ENCODE results near the gene ADAM33.

ADAM33 gene

GRCh38 chr20:3697588-3698305, 15.9 kb upstream of the ADAM33 start:
- H3K79me2 ChIP-seq (ENCODE audit: control insufficient read depth, insufficient read depth, low read length, unreplicated experiment), result no peaks in the 10 kb centered on the region
- no peak overlapping the region for H3K4me3 ChIP-seq (ENCODE audit: low read depth, low read length)
- H3K4me1 ChIP-seq (ENCODE audit: control insufficient read depth, insufficient read depth, low read length, unreplicated experiment), result no peaks in the 10 kb centered on the region
- H3K27me3 ChIP-seq (ENCODE audit: insufficient read depth, low read length), result 0 out of 2 replicates have a peak, but pooled peaks cover 3% of the 10 kb centered on the region
- H3K36me3 ChIP-seq (ENCODE audit: insufficient read depth, low read length), result no peaks in the 10 kb centered on the region
- no peak overlapping the region for H2AFZ ChIP-seq (ENCODE audit: low read length, unreplicated experiment)
- no peak overlapping the region for H3K27ac ChIP-seq (ENCODE audit: low read depth, low read length)

DNA sequence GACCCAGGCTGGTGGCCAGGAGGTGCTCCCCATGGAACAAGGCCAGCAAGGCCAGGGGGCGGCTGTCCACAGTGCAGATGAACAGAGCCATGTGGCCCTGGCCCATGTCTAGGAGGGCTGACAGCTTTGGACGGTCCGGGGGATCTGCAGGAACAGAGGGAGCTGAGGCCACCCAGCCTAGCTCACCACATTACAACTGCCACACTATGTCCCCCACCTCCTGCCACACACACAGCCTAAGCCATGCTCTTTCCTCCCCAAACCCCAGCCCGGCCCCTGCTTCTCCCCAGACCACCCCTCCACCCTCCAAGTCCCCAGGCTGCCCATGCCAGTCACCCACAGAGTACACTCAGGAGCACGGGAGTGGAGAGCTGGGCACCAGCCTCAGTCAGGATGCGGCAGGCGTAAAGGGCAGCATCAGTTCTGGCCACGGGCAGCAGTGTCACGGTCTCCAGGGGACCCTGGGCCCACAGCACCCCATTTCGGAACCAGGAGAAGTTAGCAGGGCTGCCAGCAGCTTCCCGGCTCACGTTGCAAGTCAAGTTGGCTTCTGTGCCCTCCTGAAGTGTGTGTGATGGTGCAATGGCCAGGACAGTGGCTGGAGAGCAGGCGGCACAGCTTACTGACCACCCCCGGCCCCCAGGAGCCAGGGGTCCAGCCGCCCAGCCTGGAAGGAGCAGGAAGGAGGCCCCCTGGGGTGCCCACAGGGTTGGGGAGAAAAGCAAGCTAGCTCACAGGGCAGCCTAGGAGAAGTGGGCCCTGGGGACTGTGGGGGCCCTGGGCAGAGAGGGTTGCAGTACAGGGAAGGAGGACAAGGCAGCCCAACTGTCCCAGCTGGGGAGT, 15.2 kb upstream of the ADAM33 start:
- Histone ChIP-seq H3K36me3 (ENCODE audit: insufficient read depth, low read length) (no peaks in the 10 kb centered on the region), H2AFZ (ENCODE audit: low read length, unreplicated experiment) (no peak overlapping the region), H3K27me3 (ENCODE audit: insufficient read depth, low read length) (0 out of 2 replicates have a peak, but pooled peaks cover 3% of the 10 kb centered on the region), H3K79me2 (ENCODE audit: control insufficient read depth, insufficient read depth, low read length, unreplicated experiment) (no peaks in the 10 kb centered on the region), H3K4me3 (ENCODE audit: low read depth, low read length) (no peak overlapping the region), H3K27ac (ENCODE audit: low read depth, low read length) (no peak overlapping the region), H3K4me1 (ENCODE audit: control insufficient read depth, insufficient read depth, low read length, unreplicated experiment) (no peaks in the 10 kb centered on the region)

DNA sequence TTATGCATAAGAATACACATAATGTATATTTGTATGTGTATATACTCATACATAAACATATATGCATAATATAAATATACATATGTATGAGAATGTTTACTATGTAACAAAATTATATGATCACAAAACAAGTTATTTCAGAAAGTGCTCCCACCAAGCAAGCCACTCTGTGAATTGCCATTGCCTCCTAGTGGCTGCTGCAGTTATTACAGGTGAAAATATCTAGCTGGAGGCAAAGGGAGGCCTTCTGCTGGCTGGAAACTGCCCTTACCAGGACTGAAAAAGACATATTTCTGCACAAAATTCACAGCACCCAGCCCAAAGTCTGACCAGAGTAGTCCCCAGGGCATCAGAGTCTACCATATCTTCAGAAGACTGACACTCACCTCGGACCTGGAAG, 14.4 kb upstream of the ADAM33 start:
- Histone ChIP-seq H3K4me3 (ENCODE audit: low read depth, low read length) (no peak overlapping the region), H3K27me3 (ENCODE audit: insufficient read depth, low read length) (0 out of 2 replicates have a peak, but pooled peaks cover 3% of the 10 kb centered on the region), H2AFZ (ENCODE audit: low read length, unreplicated experiment) (no peak overlapping the region), H3K27ac (ENCODE audit: low read depth, low read length) (no peak overlapping the region), H3K36me3 (ENCODE audit: insufficient read depth, low read length) (no peaks in the 10 kb centered on the region), H3K79me2 (ENCODE audit: control insufficient read depth, insufficient read depth, low read length, unreplicated experiment) (no peaks in the 10 kb centered on the region), H3K4me1 (ENCODE audit: control insufficient read depth, insufficient read depth, low read length, unreplicated experiment) (no peaks in the 10 kb centered on the region)

GRCh38 chr20:3694864-3695263, 13.1 kb upstream of the ADAM33 start:
- H2AFZ ChIP-seq (ENCODE audit: low read length, unreplicated experiment), result no peak overlapping the region
- no peak overlapping the region for H3K4me3 ChIP-seq (ENCODE audit: low read depth, low read length)
- H3K79me2 ChIP-seq (ENCODE audit: control insufficient read depth, insufficient read depth, low read length, unreplicated experiment), result no peaks in the 10 kb centered on the region
- no peaks in the 10 kb centered on the region for H3K4me1 ChIP-seq (ENCODE audit: control insufficient read depth, insufficient read depth, low read length, unreplicated experiment)
- no peaks in the 10 kb centered on the region for H3K36me3 ChIP-seq (ENCODE audit: insufficient read depth, low read length)
- 0 out of 2 replicates have a peak, but pooled peaks cover 3% of the 10 kb centered on the region for H3K27me3 ChIP-seq (ENCODE audit: insufficient read depth, low read length)
- H3K27ac ChIP-seq (ENCODE audit: low read depth, low read length), result no peak overlapping the region

- H3K27me3 ChIP-seq (ENCODE audit: insufficient read depth, low read length), result 0 out of 2 replicates have a peak, but pooled peaks cover 2% of the 10 kb centered on the region
- no peak overlapping the region for H2AFZ ChIP-seq (ENCODE audit: low read length, unreplicated experiment)
These were observed 11.6 kb upstream of the ADAM33 start for GRCh38 chr20:3693376-3693775.

GRCh38 chr20:3692706-3693294, 11.0 kb upstream of the ADAM33 start:
- Histone ChIP-seq H3K4me3 (ENCODE audit: low read depth, low read length) (no peak overlapping the region), H3K4me1 (ENCODE audit: control insufficient read depth, insufficient read depth, low read length, unreplicated experiment) (no peaks in the 10 kb centered on the region), H2AFZ (ENCODE audit: low read length, unreplicated experiment) (no peak overlapping the region), H3K27ac (ENCODE audit: low read depth, low read length) (no peak overlapping the region), H3K27me3 (ENCODE audit: insufficient read depth, low read length) (no peaks in the 10 kb centered on the region), H3K36me3 (ENCODE audit: insufficient read depth, low read length) (no peaks in the 10 kb centered on the region), H3K79me2 (ENCODE audit: control insufficient read depth, insufficient read depth, low read length, unreplicated experiment) (no peaks in the 10 kb centered on the region)

More at GRCh38 chr20:3693376-3693775, 11.6 kb upstream of the ADAM33 start:
- H3K4me3 ChIP-seq (ENCODE audit: low read depth, low read length), result no peak overlapping the region
- no peaks in the 10 kb centered on the region for H3K4me1 ChIP-seq (ENCODE audit: control insufficient read depth, insufficient read depth, low read length, unreplicated experiment)
- no peaks in the 10 kb centered on the region for H3K79me2 ChIP-seq (ENCODE audit: control insufficient read depth, insufficient read depth, low read length, unreplicated experiment)
- H3K27ac ChIP-seq (ENCODE audit: low read depth, low read length), result no peak overlapping the region
- H3K36me3 ChIP-seq (ENCODE audit: insufficient read depth, low read length), result no peaks in the 10 kb centered on the region

DNA sequence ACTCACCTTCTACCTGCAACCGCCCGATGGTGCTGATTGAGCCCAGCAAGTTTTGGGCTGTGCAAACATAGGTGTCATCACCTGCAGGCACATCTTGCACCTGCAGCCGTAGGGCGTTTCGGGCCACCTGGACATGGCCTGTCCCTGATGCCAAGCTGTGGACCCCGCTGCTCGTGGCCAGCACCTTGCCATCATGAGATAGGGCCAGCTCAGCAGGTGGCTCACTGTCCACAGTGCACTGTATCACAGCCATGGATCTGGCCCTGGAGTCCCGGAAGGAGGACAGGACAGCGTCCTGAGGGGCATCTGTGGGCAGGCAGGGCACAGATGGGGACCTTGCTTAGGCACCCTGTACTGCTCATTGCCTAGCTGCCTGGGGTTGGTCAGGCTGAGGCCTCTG, 10.1 kb upstream of the ADAM33 start:
- Histone ChIP-seq H3K79me2 (ENCODE audit: control insufficient read depth, insufficient read depth, low read length, unreplicated experiment) (no peaks in the 10 kb centered on the region), H3K27ac (ENCODE audit: low read depth, low read length) (no peak overlapping the region), H3K4me3 (ENCODE audit: low read depth, low read length) (no peak overlapping the region), H3K36me3 (ENCODE audit: insufficient read depth, low read length) (no peaks in the 10 kb centered on the region), H3K27me3 (ENCODE audit: insufficient read depth, low read length) (no peaks in the 10 kb centered on the region), H2AFZ (ENCODE audit: low read length, unreplicated experiment) (no peak overlapping the region), H3K4me1 (ENCODE audit: control insufficient read depth, insufficient read depth, low read length, unreplicated experiment) (peaks cover 6% of the 10 kb centered on the region)

- Histone ChIP-seq H3K4me3 (ENCODE audit: low read depth, low read length) (no peak overlapping the region), H3K27ac (ENCODE audit: low read depth, low read length) (no peak overlapping the region), H3K27me3 (ENCODE audit: insufficient read depth, low read length) (no peaks in the 10 kb centered on the region), H3K4me1 (ENCODE audit: control insufficient read depth, insufficient read depth, low read length, unreplicated experiment) (peaks cover 11% of the 10 kb centered on the region), H2AFZ (ENCODE audit: low read length, unreplicated experiment) (no peak overlapping the region), H3K36me3 (ENCODE audit: insufficient read depth, low read length) (no peaks in the 10 kb centered on the region), H3K79me2 (ENCODE audit: control insufficient read depth, insufficient read depth, low read length, unreplicated experiment) (no peaks in the 10 kb centered on the region)
These were observed 9.5 kb upstream of the ADAM33 start for GRCh38 chr20:3691306-3691705.

GRCh38 chr20:3690413-3690812, 8.6 kb upstream of the ADAM33 start:
- peaks cover 11% of the 10 kb centered on the region for H3K4me1 ChIP-seq (ENCODE audit: control insufficient read depth, insufficient read depth, low read length, unreplicated experiment)
- no peaks in the 10 kb centered on the region for H3K79me2 ChIP-seq (ENCODE audit: control insufficient read depth, insufficient read depth, low read length, unreplicated experiment)
- no peaks in the 10 kb centered on the region for H3K27me3 ChIP-seq (ENCODE audit: insufficient read depth, low read length)
- no peak overlapping the region for H2AFZ ChIP-seq (ENCODE audit: low read length, unreplicated experiment)
- H3K27ac ChIP-seq (ENCODE audit: low read depth, low read length), result no peak overlapping the region
- H3K4me3 ChIP-seq (ENCODE audit: low read depth, low read length), result no peak overlapping the region
- no peaks in the 10 kb centered on the region for H3K36me3 ChIP-seq (ENCODE audit: insufficient read depth, low read length)

- Histone ChIP-seq H3K27me3 (ENCODE audit: insufficient read depth, low read length) (no peaks in the 10 kb centered on the region), H3K4me1 (ENCODE audit: control insufficient read depth, insufficient read depth, low read length, unreplicated experiment) (peaks cover 11% of the 10 kb centered on the region), H3K27ac (ENCODE audit: low read depth, low read length) (no peak overlapping the region), H3K79me2 (ENCODE audit: control insufficient read depth, insufficient read depth, low read length, unreplicated experiment) (no peaks in the 10 kb centered on the region), H3K36me3 (ENCODE audit: insufficient read depth, low read length) (no peaks in the 10 kb centered on the region), H3K4me3 (ENCODE audit: low read depth, low read length) (no peak overlapping the region), H2AFZ (ENCODE audit: low read length, unreplicated experiment) (no peak overlapping the region)
These were observed 8.2 kb upstream of the ADAM33 start for GRCh38 chr20:3689978-3690377.

Data from ACC112 (cell line).